GM18502 (cell line): Measurements from ENCODE around the gene FBLN2.

ENCODE experiments used
- ATAC-seq: cut with Tn5 transposase; IDR thresholded peaks from one replicate; pipeline ENCODE4 v1.9.1; 2021; ENCODE audit warnings: mild to moderate bottlenecking; ENCODE audit not compliant: unreplicated experiment, poor library complexity

Gene FBLN2

GRCh38 chr3:13575459-13576061, 26.6 kb downstream of the FBLN2 start:
- no peak for ATAC-seq

GRCh38 chr3:13577181-13578121, 28.5 kb downstream of the FBLN2 start:
- ATAC-seq, result no peak

- no peak for ATAC-seq
These were observed 29.3 kb downstream of the FBLN2 start for GRCh38 chr3:13578251-13578650.

- ATAC-seq, result no peak
These were observed 30.1 kb downstream of the FBLN2 start for GRCh38 chr3:13579063-13579462.

- no peak for ATAC-seq
These were observed 31.5 kb downstream of the FBLN2 start for GRCh38 chr3:13580256-13581023.

- no peak for ATAC-seq
These were observed 32.8 kb downstream of the FBLN2 start for GRCh38 chr3:13581485-13582365.

- ATAC-seq, result no peak
These were observed 33.7 kb downstream of the FBLN2 start for GRCh38 chr3:13582366-13583250.

- ATAC-seq, result no peak
These were observed 34.6 kb downstream of the FBLN2 start for GRCh38 chr3:13583251-13584180.

- no peak for ATAC-seq
These were observed 35.5 kb downstream of the FBLN2 start for GRCh38 chr3:13584427-13584891.

GRCh38 chr3:13584901-13585300, 36.0 kb downstream of the FBLN2 start:
- no peak for ATAC-seq

- ATAC-seq, result no peak
These were observed 38.5 kb downstream of the FBLN2 start for GRCh38 chr3:13587442-13587841.

GRCh38 chr3:13588221-13588701, 39.3 kb downstream of the FBLN2 start:
- no peak for ATAC-seq

GRCh38 chr3:13588993-13589392, 40.1 kb downstream of the FBLN2 start:
- ATAC-seq, result no peak

- ATAC-seq, result no peak
These were observed 42.1 kb downstream of the FBLN2 start for GRCh38 chr3:13590841-13591520.

- no peak for ATAC-seq
These were observed 44.7 kb downstream of the FBLN2 start for GRCh38 chr3:13593615-13594014.

- ATAC-seq, result no peak
These were observed 45.2 kb downstream of the FBLN2 start for GRCh38 chr3:13594146-13594545.

GRCh38 chr3:13594991-13595421, 46.1 kb downstream of the FBLN2 start:
- no peak for ATAC-seq
